NCI-H748 treated with DMSO at 0.1 percent for 48 hours (cell line): ENCODE data around the gene SLC25A39.
"Not testable (repeated sequence)": the region's sequence is repeated elsewhere in the genome, so short reads cannot be mapped to it uniquely, and the experiment has no call there.

Experiments
- DNase-seq: peaks from one replicate; lab custom pipeline; 2025; lab: John Stamatoyannopoulos, UW

The SLC25A39 gene

GRCh38 chr17:44324571-44325275 lies at the start of gene SLC25A39:
TSS of gene SLC25A39 (minus strand) at chr17:44324823. CDS start at chr17:44323562, 1,261 bp downstream.
- DNase-seq: peak; percentile 73

GRCh38 chr17:44372036-44372435 lies 47.4 kb upstream of the SLC25A39 start:
- no peak for DNase-seq

GRCh38 chr17:44369414-44370023 lies 44.9 kb upstream of the SLC25A39 start:
- DNase-seq: not testable (repeated sequence)

- not testable (repeated sequence) for DNase-seq
Measured at GRCh38 chr17:44368391-44369243, 44.0 kb upstream of the SLC25A39 start.

- DNase-seq: no peak
Measured at GRCh38 chr17:44367231-44367979, 42.8 kb upstream of the SLC25A39 start.

- DNase-seq: not testable (repeated sequence)
Measured at GRCh38 chr17:44365051-44365450, 40.4 kb upstream of the SLC25A39 start.

GRCh38 chr17:44363613-44364159 lies 39.1 kb upstream of the SLC25A39 start, which contains the start of gene FAM171A2:
TSS of gene FAM171A2 (minus strand) at chr17:44363853. CDS start at chr17:44363714, 139 bp downstream.
- DNase-seq: peak; percentile 41

GRCh38 chr17:44362949-44363612 lies 38.5 kb upstream of the SLC25A39 start:
- DNase-seq: no peak

- no peak for DNase-seq
Measured at GRCh38 chr17:44362459-44362948, 37.9 kb upstream of the SLC25A39 start.

- DNase-seq: no peak
Measured at GRCh38 chr17:44361292-44362260, 37.0 kb upstream of the SLC25A39 start.

GRCh38 chr17:44360826-44361225 lies 36.2 kb upstream of the SLC25A39 start:
- DNase-seq: no peak

- DNase-seq: no peak
Measured at GRCh38 chr17:44360144-44360533, 35.5 kb upstream of the SLC25A39 start.

GRCh38 chr17:44359458-44360143 lies 35.0 kb upstream of the SLC25A39 start:
- DNase-seq: no peak

- no peak for DNase-seq
Measured at GRCh38 chr17:44359006-44359405, 34.4 kb upstream of the SLC25A39 start.

GRCh38 chr17:44358066-44358465 lies 33.4 kb upstream of the SLC25A39 start:
- no peak for DNase-seq

GRCh38 chr17:44356241-44356640 lies 31.6 kb upstream of the SLC25A39 start:
- no peak for DNase-seq

- no peak for DNase-seq
Measured at GRCh38 chr17:44355642-44356099, 31.0 kb upstream of the SLC25A39 start.

GRCh38 chr17:44354582-44355561 lies 30.2 kb upstream of the SLC25A39 start:
- DNase-seq: no peak
